Mesendoderm (in vitro differentiated cells): ENCODE measurements around the gene PAQR8.
A peak's percentile ranks its signal among the peaks of the same experiment; 100 is the strongest.

Experiments used
- DNase-seq: peaks from one replicate; pipeline ENCODE4 v3.0.0; 2013
- H2AK5ac ChIP-seq: 2 replicates; pipeline ENCODE4 v1.6.1; 2013; ENCODE audit warnings: low read length, inconsistent platforms
- H2BK120ac ChIP-seq: 2 replicates; pipeline ENCODE4 v1.6.1; 2013; ENCODE audit warnings: low read depth, mild to moderate bottlenecking, low read length, moderate library complexity, mixed read lengths
- H2BK15ac ChIP-seq: replicated peaks from 2 replicates; pipeline ENCODE4 v1.6.1; 2013; ENCODE audit warnings: low read depth, mild to moderate bottlenecking, moderate library complexity
- H2BK5ac ChIP-seq: 2 replicates; pipeline ENCODE4 v1.6.1; 2013; ENCODE audit warnings: low read length, inconsistent platforms
- H3K18ac ChIP-seq: 2 replicates; pipeline ENCODE4 v1.6.1; 2013; ENCODE audit warnings: mild to moderate bottlenecking, low read length, mixed read lengths
- H3K23ac ChIP-seq: one replicate; pipeline ENCODE4 v1.6.1; 2013; ENCODE audit warnings: low read length
- H3K27ac ChIP-seq: 2 replicates; pipeline ENCODE4 v1.5.1; 2013; ENCODE audit warnings: low read depth, mild to moderate bottlenecking, inconsistent platforms, low read length, moderate library complexity
- H3K27me3 ChIP-seq: 2 replicates; pipeline ENCODE4 v1.6.1; 2013; ENCODE audit warnings: low read length, control low read depth, mild to moderate bottlenecking, inconsistent platforms; ENCODE audit not compliant: insufficient read depth, poor library complexity
- H3K36me3 ChIP-seq: 2 replicates; pipeline ENCODE4 v1.6.1; 2013; ENCODE audit warnings: low read length, inconsistent platforms; ENCODE audit not compliant: control insufficient read depth, insufficient read depth
- H3K4ac ChIP-seq: one replicate; pipeline ENCODE4 v1.6.1; 2013; ENCODE audit warnings: low read depth, mild to moderate bottlenecking, low read length, moderate library complexity
- H3K4me1 ChIP-seq: 2 replicates; pipeline ENCODE4 v1.6.1; 2013; ENCODE audit warnings: low read depth, low read length, inconsistent platforms; ENCODE audit not compliant: control insufficient read depth
- H3K4me2 ChIP-seq: 2 replicates; pipeline ENCODE4 v1.6.1; 2013; ENCODE audit warnings: low read length
- H3K4me3 ChIP-seq: 2 replicates; pipeline ENCODE4 v1.5.1; 2013; ENCODE audit warnings: mild to moderate bottlenecking, low read length
- H3K56ac ChIP-seq: one replicate; pipeline ENCODE4 v1.6.1; 2013; ENCODE audit warnings: low read length
- H3K79me1 ChIP-seq: 2 replicates; pipeline ENCODE4 v1.6.1; 2013; ENCODE audit warnings: low read length, inconsistent platforms
- H3K79me2 ChIP-seq: 2 replicates; pipeline ENCODE4 v1.6.1; 2013; ENCODE audit warnings: mild to moderate bottlenecking, low read length; ENCODE audit not compliant: control insufficient read depth, insufficient read depth
- H3K9ac ChIP-seq: 2 replicates; pipeline ENCODE4 v1.6.1; 2013; ENCODE audit warnings: low read length, inconsistent platforms
- H4K5ac ChIP-seq: one replicate; pipeline ENCODE4 v1.6.1; 2013; ENCODE audit warnings: low read length
- H4K8ac ChIP-seq: one replicate; pipeline ENCODE4 v1.6.1; 2013; ENCODE audit warnings: low read depth, mild to moderate bottlenecking, control low read depth, low read length, moderate library complexity
- WGBS: extraction: QIAGEN DNeasy Blood & Tissue Kit; methylation state at CpG from one replicate; pipeline ENCODE4 v1.1.7; 2013; ENCODE audit warnings: low lambda C conversion rate, missing lambda C conversion rate; ENCODE audit not compliant: insufficient coverage; ENCODE audit errors: extremely low coverage; 5-methylcytosine and 5-hydroxymethylcytosine counted together

PAQR8 gene

DNA sequence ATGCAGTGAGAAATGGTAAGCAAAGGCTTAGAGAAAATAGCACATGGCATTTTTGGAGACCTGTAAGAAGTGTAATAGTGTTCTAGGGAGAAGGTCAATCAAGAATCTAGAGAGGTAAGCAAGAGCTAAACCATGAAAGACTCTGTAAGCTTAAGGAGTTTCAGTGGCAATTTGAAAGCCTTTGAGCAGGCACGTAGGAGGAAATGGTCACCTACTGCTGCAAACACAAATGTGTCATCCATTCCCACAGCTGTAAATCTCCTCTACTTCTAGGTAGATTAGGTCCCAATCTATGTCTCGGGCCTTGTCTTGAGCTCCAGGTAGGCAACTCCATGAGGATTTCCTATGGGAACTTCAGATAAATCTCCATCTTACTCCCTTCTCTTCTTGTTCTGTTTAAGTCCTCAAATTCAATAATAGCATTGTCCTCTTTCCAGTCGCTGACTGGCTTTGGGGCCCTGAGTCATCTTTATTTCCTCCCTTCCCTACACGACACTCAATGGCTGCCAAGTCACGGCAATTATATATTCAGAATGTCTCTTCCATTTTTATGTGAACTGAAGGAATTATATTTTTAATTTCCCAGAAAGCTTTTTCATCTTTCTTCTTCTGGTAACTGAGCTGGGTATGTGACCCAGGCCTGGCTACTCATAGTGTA lies 24.2 kb upstream of the PAQR8 start:
- no peak overlapping the region for H2BK5ac ChIP-seq
- H2AK5ac ChIP-seq, result no peak overlapping the region
- H3K27me3 ChIP-seq, result no peaks in the 10 kb centered on the region
- H3K27ac ChIP-seq, result no peak overlapping the region
- H3K4me1 ChIP-seq, result no peaks in the 10 kb centered on the region
- H2BK15ac ChIP-seq, result no peak overlapping the region
- WGBS, result no CpG with 5 or more reads among the region's 5 CpGs
- H3K23ac ChIP-seq, result no peak overlapping the region
- no peak for DNase-seq
- H3K4ac ChIP-seq, result no peak overlapping the region
- no peak overlapping the region for H3K56ac ChIP-seq
- no peaks in the 10 kb centered on the region for H3K79me2 ChIP-seq
- no peak overlapping the region for H4K5ac ChIP-seq
- no peak overlapping the region for H3K4me2 ChIP-seq
- no peaks in the 10 kb centered on the region for H3K36me3 ChIP-seq
- no peak overlapping the region for H3K4me3 ChIP-seq
- H4K8ac ChIP-seq, result no peak overlapping the region
- H3K18ac ChIP-seq, result no peak overlapping the region
- H3K9ac ChIP-seq, result no peak overlapping the region
- H3K79me1 ChIP-seq, result no peaks in the 10 kb centered on the region
- H2BK120ac ChIP-seq, result no peak overlapping the region

GRCh38 chr6:52340603-52340880 lies 21.4 kb upstream of the PAQR8 start:
- H3K79me2 ChIP-seq, result no peaks in the 10 kb centered on the region
- no peak overlapping the region for H3K4ac ChIP-seq
- no peak overlapping the region for H2BK120ac ChIP-seq
- peak; percentile 28 for DNase-seq
- no peak overlapping the region for H3K18ac ChIP-seq
- H4K8ac ChIP-seq, result no peak overlapping the region
- no peak overlapping the region for H4K5ac ChIP-seq
- H3K4me3 ChIP-seq, result no peak overlapping the region
- no peak overlapping the region for H3K9ac ChIP-seq
- H3K4me2 ChIP-seq, result no peak overlapping the region
- H3K23ac ChIP-seq, result no peak overlapping the region
- no peak overlapping the region for H2BK5ac ChIP-seq
- H2AK5ac ChIP-seq, result no peak overlapping the region
- no peaks in the 10 kb centered on the region for H3K36me3 ChIP-seq
- no peaks in the 10 kb centered on the region for H3K4me1 ChIP-seq
- H3K56ac ChIP-seq, result no peak overlapping the region
- no peak overlapping the region for H3K27ac ChIP-seq
- no peak overlapping the region for H2BK15ac ChIP-seq
- H3K79me1 ChIP-seq, result no peaks in the 10 kb centered on the region
- H3K27me3 ChIP-seq, result no peaks in the 10 kb centered on the region

- Histone ChIP-seq H3K79me1 (no peaks in the 10 kb centered on the region), H3K4me1 (no peaks in the 10 kb centered on the region), H3K27me3 (no peaks in the 10 kb centered on the region), H3K9ac (no peak overlapping the region), H2BK120ac (no peak overlapping the region), H3K79me2 (no peaks in the 10 kb centered on the region), H2BK15ac (no peak overlapping the region), H3K4ac (no peak overlapping the region), H3K18ac (no peak overlapping the region), H3K27ac (no peak overlapping the region), H3K4me3 (no peak overlapping the region), H3K4me2 (no peak overlapping the region), H4K8ac (no peak overlapping the region), H3K36me3 (no peaks in the 10 kb centered on the region), H4K5ac (no peak overlapping the region), H2BK5ac (no peak overlapping the region), H3K56ac (no peak overlapping the region), H3K23ac (no peak overlapping the region), H2AK5ac (no peak overlapping the region)
- DNase-seq, result no peak
- no CpG with 5 or more reads among the region's 2 CpGs for WGBS
Observed at GRCh38 chr6:52341561-52342260, 20.2 kb upstream of the PAQR8 start.

GRCh38 chr6:52345311-52345710 lies 16.6 kb upstream of the PAQR8 start:
- Histone ChIP-seq H4K8ac (no peak overlapping the region), H3K23ac (no peak overlapping the region), H2BK15ac (no peak overlapping the region), H3K4me2 (no peak overlapping the region), H3K18ac (no peak overlapping the region), H3K4ac (no peak overlapping the region), H2BK5ac (no peak overlapping the region), H3K4me1 (no peaks in the 10 kb centered on the region), H3K27ac (no peak overlapping the region), H3K4me3 (no peak overlapping the region), H3K79me1 (no peaks in the 10 kb centered on the region), H2BK120ac (no peak overlapping the region), H3K9ac (no peak overlapping the region), H3K79me2 (no peaks in the 10 kb centered on the region), H4K5ac (no peak overlapping the region), H2AK5ac (no peak overlapping the region), H3K36me3 (no peaks in the 10 kb centered on the region), H3K56ac (no peak overlapping the region), H3K27me3 (no peaks in the 10 kb centered on the region)
- no peak for DNase-seq
- no CpG with 5 or more reads among the region's 1 CpG for WGBS

- no peak overlapping the region for H2AK5ac ChIP-seq
- H3K79me1 ChIP-seq, result no peaks in the 10 kb centered on the region
- H3K23ac ChIP-seq, result no peak overlapping the region
- H3K79me2 ChIP-seq, result no peaks in the 10 kb centered on the region
- H2BK120ac ChIP-seq, result no peak overlapping the region
- no peak overlapping the region for H3K18ac ChIP-seq
- H3K27me3 ChIP-seq, result no peaks in the 10 kb centered on the region
- H2BK15ac ChIP-seq, result no peak overlapping the region
- H3K27ac ChIP-seq, result no peak overlapping the region
- no peaks in the 10 kb centered on the region for H3K36me3 ChIP-seq
- H3K4me3 ChIP-seq, result no peak overlapping the region
- no peak overlapping the region for H3K9ac ChIP-seq
- whole genome bisulfite sequencing, result no CpG with 5 or more reads among the region's 2 CpGs
- no peak overlapping the region for H2BK5ac ChIP-seq
- H3K4me2 ChIP-seq, result no peak overlapping the region
- no peak overlapping the region for H3K56ac ChIP-seq
- no peak for DNase-seq
- H3K4ac ChIP-seq, result no peak overlapping the region
- no peak overlapping the region for H4K5ac ChIP-seq
- no peak overlapping the region for H4K8ac ChIP-seq
- H3K4me1 ChIP-seq, result no peaks in the 10 kb centered on the region
Observed at GRCh38 chr6:52346503-52346902, 15.4 kb upstream of the PAQR8 start.

- Histone ChIP-seq H3K18ac (no peak overlapping the region), H2AK5ac (no peak overlapping the region), H3K4me2 (no peak overlapping the region), H2BK5ac (no peak overlapping the region), H3K4ac (no peak overlapping the region), H3K9ac (no peak overlapping the region), H3K56ac (no peak overlapping the region), H2BK15ac (no peak overlapping the region), H3K79me2 (no peaks in the 10 kb centered on the region), H3K4me1 (no peaks in the 10 kb centered on the region), H4K8ac (no peak overlapping the region), H3K36me3 (no peaks in the 10 kb centered on the region), H3K23ac (no peak overlapping the region), H3K79me1 (no peaks in the 10 kb centered on the region), H2BK120ac (no peak overlapping the region), H3K27ac (no peak overlapping the region), H3K4me3 (no peak overlapping the region), H4K5ac (no peak overlapping the region), H3K27me3 (no peaks in the 10 kb centered on the region)
- WGBS, result no CpG with 5 or more reads among the region's 1 CpG
- no peak for DNase-seq
Observed at GRCh38 chr6:52347818-52348217, 14.1 kb upstream of the PAQR8 start.
